ENCODE measurements around the gene TPP1. TPM values are rescaled to one million over a fixed set of nuclear protein-coding genes. Genes with fewer than 3 reads are reported as not detected.

TPP1 gene
- total and polyA plus RNA-seq, 8 donors: 60.3 to 264 (median 70.0) TPM

GRCh38 chr11:6576471-6577373 is 42.5 kb downstream of the TPP1 start:
- Histone ChIP-seq H3K4me1 (no peaks in the 10 kb centered on the region), H3K4me3 (no peak overlapping the region), H3K9me3 (no peaks in the 10 kb centered on the region), H3K27me3 (no peaks in the 10 kb centered on the region), H3K27ac (peak overlapping the region in 1 of 2 donors; percentile 23), H3K36me3 (no peaks in the 10 kb centered on the region)
- ATAC-seq (peak; percentile 56), DNase-seq (peak in 2 of 4 donors; percentile 66 to 77)
- TF ChIP-seq CTCF (IDR thresholded peaks at IDR 0.05): no peak
- intact Hi-C loops (cut with DNase I): no loop called here

DNA sequence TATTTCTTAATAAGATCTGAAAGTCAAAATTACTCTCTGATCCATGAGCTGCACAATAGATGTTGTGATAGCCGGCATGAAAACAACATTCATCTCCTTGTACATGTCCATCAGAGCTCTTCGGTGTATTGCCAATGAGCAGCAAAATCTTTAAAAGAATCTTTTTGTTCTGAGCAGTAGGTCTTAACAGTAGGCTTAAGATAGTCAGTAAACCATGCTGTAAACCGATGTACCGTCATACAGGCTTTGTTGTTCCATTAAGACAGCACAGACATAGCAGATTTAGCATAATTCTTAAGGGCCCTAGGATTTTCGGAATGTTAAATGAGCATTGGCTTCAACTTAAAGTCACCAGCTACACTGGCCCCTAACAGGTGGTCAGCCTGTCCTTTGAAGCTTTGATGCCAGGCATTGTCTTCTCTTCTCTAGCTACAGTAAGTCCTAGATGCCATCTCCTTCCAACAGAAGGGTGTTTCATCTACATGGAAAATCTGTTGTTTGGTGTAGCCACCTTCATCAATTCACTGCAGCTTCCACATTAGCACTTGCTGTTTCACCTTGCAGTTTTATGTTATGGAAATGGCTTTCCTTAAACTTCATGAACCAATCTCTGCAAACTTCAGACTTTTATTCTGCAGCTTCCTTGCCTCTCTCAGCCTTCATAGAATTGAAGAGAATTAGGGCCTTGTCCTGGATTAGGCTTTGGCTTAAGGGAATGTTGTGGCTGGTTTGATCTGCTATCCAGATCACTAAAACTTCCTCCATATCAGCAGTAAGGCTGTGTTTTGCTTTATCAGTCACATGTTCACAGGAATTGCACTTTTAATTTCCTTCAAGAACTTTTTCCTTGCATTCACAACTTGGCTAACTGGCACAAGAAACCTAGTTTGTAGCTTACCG is 44.2 kb downstream of the TPP1 start:
- Histone ChIP-seq H3K27ac (no peak overlapping the region), H3K4me1 (no peaks in the 10 kb centered on the region), H3K27me3 (peaks cover 0 to 11% of the 10 kb centered on the region in 2 donors), H3K4me3 (no peak overlapping the region), H3K36me3 (no peaks in the 10 kb centered on the region), H3K9me3 (no peaks in the 10 kb centered on the region)
- no peak for ATAC-seq
- TF ChIP-seq CTCF (IDR thresholded peaks at IDR 0.05): no peak
- DNase-seq: no peak
- intact Hi-C loops (cut with DNase I): no loop called here

DNA sequence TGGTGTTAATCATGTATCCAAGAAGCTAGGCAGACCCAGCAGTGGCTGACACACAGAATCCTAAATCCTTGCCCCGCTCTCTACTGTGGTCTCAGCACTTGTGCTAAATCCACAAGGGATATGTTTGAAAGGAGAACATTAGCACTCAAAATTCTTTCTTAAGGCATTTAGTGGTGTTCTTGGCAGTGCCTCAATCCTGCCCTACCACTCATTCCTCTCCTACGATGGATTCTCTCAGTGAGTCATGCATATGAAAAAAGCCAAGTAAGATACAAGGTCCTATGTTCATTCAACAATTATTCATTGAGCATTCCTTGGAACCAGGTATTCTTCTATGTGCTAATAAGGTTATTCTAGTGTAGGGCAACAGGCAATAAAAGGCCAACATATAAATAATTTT is 47.0 kb downstream of the TPP1 start:
- intact Hi-C loops (cut with DNase I): no loop called here
- DNase-seq (no peak), ATAC-seq (peak; percentile 52)
- H3K27me3 ChIP-seq: peaks cover 0 to 11% of the 10 kb centered on the region in 2 donors
- H3K9me3 ChIP-seq: no peaks in the 10 kb centered on the region
- H3K27ac ChIP-seq: no peak overlapping the region
- H3K4me1 ChIP-seq: no peaks in the 10 kb centered on the region
- no peak overlapping the region for H3K4me3 ChIP-seq
- TF ChIP-seq CTCF (IDR thresholded peaks at IDR 0.05): no peak
- H3K36me3 ChIP-seq: no peaks in the 10 kb centered on the region

GRCh38 chr11:6571434-6572008 is 47.7 kb downstream of the TPP1 start:
- ATAC-seq: no peak
- Histone ChIP-seq H3K4me3 (no peak overlapping the region), H3K36me3 (no peaks in the 10 kb centered on the region), H3K27me3 (peaks cover 0 to 11% of the 10 kb centered on the region in 2 donors), H3K9me3 (no peaks in the 10 kb centered on the region), H3K4me1 (no peaks in the 10 kb centered on the region), H3K27ac (no peak overlapping the region)
- no peak for DNase-seq
- intact Hi-C loops (cut with DNase I): no loop called here
- TF ChIP-seq CTCF (IDR thresholded peaks at IDR 0.05): no peak

Measured in left lung (tissue), 10 donors.